GM11168 (cell line): ENCODE measurements around the gene GMDS.

Experiments
- in situ Hi-C: fragments of 300-500 bp; cut with MboI; formaldehyde crosslinking; loops from one replicate; pipeline ENCODE4 v1.12.0; 2022; ENCODE audit warnings: low sequenced_read_pairs; ENCODE audit not compliant: unreplicated experiment

Gene GMDS

DNA sequence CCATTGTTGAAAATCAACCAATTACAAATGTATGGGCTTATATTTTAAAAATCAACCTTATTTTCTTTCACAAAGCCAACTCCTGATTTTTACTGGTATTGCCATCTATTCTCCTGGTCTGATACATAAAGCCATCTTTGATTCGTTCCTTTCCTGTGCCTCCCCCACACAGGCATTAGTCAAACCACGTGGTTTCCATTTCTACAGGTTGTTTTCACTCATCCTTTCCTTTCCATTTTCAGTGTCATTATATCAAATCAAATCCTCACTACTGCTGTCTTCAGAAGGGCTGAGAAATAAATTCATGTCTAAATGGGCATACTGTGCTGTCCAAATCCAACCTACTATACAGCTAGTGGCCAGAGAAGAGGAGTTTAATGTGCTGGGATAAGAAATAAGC is 354.4 kb downstream of the GMDS start:
- in situ Hi-C loops: no loop called here

DNA sequence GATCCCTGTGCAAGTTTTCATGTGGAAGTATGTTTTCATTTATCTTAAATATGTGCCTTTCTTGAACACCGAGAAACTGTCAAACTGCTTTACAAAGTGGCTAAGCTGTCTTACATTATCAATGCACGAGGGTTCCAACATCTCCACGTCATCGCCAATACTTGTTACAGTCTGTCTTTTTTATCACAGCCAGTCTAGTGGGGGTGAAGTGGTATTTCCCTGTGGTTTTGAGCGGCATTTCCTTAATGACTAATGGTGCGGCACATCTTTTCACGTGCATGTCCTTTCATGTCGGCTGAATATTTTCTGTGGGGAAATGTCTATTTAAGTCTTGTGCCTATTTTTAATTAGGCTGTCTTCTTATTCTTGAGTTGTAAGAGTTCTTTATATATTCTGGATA is 355.3 kb downstream of the GMDS start:
- in situ Hi-C loops: no loop called here

DNA sequence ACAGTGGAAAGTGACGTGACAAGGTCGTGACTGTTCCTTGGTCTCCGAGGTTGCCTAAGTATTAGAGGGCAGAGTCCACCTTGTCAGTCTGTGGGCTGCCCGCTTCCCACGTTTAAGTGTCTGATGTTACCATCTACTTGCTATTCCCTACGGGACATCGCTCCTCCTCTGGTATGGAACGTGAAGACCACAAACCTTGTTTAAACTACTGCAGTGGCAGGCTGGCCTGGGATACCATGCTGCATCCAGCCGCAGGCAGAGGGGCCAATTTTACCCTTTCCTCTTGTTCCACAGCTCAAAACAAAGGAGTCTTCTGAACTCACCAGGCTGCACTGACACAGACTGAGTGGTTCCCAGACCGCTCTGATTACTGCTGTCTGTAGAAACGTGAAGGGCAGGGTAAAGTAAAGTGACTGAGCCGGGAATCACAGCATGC is 359.8 kb downstream of the GMDS start:
- in situ Hi-C loops: no loop called here

DNA sequence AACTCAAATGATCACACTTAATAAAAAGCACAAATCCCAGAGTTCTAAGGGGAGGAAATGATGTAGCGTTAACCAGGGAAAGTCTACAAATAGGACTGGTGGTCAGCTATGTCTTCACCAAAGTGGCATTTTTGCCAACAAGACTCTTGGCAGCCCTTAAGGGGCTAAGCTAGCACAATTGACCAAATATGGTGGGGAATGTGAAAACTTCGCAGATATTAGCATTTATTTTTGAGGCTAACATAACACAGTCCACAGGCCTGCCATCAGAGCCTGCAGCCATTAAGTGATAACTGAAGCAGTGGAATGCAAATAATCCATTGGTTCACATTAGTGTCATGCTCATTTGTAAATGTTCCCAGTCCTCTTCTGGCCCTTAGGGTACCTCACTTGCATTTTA is 361.1 kb downstream of the GMDS start:
- in situ Hi-C loops: no loop called here

DNA sequence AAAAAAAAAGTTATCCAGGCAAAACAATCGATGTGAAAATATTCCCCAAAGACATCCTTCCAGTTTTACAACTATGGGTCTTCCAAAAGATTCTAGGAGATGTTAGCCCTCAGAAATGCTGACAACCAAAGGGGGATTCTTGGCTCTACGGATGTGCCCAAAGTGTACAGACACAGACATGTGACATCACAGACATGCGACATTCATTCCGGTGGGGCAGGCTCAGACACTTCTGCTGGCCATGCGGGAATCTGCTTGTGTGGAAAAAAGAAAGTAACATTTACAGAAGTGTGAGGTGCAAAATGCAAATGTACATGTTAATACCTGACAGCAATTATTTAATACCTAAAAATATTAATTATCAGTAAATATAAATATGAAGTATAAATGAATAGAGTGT is 367.1 kb downstream of the GMDS start:
- in situ Hi-C loops: no loop called here

DNA sequence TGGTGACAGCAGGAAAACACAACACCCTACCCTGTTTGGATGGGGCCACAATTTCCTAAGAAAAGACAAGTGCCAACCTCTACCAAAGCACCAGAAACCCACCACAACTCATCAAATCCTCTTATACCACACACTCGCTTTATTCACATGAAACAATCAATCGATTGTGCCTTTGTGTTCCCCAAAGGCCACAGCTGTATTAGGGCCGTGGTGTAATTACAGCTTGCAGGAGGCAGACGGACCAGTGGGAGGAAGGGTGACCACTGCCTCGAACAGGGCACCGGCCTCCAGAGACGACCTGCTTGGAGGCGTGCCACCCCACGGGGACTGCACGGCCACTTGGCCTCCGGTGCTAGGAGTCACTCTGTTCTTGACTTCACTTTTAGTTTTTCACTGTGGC is 371.6 kb downstream of the GMDS start:
- in situ Hi-C loops: no loop called here

DNA sequence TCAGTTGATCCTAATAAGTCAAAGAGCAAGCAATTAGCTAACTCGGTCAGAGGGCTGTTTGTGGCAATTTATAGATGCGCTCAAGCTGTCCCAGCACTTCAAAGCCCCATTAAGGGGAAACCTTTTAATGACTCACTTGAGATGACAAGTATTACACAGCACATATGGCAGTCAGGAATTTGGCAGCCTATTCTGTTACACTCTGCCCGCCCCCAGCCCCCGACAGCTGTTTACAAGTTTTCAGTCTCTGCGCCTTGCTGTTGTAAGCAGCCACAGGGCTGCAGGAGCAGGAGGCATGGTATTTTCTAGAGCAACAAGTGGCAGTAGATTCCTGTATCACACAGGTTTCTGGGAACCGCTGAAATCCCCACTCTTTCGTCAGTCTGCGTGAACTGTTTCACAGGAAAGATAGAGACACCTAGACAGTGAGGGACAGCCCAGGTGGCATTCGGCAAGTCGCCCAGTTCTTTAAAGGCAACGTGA is 372.7 kb downstream of the GMDS start:
- in situ Hi-C loops: no loop called here

DNA sequence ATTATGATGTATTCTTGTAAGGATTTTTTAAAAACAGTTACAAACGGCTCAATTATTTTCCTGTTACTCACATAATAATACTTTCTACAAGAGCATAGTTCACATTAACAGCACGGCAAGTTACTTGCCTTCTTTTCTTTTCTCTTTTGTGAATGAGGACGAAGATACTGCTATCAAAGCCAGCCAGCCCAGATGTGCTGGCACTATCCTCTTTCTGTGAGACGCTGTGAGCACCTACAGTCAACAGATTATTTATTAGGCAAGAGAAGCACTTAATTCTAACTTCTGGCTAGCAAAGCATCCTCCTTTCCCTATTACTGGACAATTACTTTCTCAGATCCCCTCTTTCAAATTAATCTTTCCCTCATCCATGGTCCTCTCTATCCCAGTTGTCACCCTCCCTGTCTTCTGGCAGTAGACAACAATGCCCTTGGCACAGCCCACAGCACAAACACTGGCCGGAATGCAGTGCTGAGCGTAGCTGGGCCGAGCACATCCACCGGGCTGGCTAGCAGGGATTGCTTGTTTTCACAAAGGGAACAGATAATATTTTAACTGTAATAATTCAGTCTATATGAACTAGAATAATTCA is 373.6 kb downstream of the GMDS start:
- in situ Hi-C loops: no loop called here

DNA sequence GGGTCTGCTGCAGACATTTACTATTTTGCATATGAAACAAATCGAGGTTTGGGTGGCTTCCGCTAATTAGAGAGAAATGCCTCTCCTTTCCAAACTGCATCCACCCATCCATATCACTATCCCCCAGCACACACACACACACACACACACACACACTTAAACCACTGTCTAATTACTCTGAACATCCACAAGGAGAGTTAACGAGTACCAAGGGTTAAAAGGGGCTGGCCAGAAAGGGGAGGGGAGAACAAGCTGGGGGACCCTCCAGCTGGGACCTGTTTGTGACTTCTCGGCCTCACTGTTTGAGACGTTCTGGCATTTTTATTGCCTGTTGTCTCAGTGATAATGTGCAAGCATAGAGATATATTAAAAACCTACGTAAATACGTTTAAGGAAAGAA is 374.5 kb downstream of the GMDS start:
- in situ Hi-C loops: no loop called here

DNA sequence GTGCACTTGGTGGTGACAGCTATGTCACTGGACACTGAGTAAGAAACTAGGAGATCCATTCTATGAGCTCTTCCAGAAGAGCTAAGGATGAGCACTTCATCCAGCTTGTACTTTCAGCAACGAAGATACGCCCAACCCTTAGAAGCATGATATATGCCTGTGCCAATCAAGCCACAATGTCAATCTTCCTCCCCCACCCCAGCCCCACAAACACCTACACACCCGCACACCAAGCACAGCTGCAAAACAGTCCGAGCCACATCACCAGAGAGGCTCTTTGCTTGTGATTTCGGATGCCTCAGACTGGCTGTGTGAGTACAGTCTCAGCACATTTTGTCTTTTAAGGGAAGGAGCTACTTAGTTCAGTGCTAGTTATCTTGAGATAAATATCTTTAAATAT is 375.2 kb downstream of the GMDS start:
- in situ Hi-C loops: no loop called here

DNA sequence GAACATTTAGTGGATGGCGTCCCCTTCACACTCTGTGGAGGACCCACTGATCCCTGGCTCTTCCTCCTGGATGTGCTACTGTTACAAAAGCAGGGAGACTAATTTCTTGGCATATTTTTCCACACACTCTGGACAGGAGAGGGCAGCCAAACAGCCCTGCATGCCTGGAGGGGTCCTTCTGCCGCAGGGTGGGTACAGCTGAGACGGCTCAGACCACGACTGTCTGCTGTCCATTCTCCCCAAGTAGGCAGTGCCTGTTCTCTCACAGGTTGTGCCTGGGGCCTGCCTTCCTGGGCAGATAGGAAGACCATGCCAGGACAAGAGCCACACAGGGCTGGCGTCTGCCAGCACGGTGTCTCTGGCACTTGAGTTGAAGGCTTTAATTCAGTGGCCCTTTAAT is 375.6 kb downstream of the GMDS start:
- in situ Hi-C loops: no loop called here

DNA sequence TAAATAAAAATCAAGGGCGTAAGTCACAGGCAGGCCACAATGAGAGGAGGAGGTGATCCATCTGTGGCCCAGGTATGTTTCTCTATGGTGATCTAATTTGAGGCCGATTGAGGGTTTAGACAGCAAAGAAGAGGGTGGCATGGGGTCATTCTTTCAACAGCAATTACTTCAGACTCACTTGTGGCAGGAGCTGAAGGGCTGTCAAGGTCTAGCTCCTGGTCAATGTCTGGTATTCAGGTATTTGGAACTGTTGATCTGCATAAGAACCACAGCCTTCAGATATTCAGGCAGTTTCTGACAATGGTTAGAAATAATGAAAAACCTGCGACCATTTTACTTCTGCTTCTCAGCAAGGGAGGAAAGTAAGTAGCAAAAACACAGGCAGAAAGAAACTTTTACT is 376.1 kb downstream of the GMDS start:
- in situ Hi-C loops: no loop called here

DNA sequence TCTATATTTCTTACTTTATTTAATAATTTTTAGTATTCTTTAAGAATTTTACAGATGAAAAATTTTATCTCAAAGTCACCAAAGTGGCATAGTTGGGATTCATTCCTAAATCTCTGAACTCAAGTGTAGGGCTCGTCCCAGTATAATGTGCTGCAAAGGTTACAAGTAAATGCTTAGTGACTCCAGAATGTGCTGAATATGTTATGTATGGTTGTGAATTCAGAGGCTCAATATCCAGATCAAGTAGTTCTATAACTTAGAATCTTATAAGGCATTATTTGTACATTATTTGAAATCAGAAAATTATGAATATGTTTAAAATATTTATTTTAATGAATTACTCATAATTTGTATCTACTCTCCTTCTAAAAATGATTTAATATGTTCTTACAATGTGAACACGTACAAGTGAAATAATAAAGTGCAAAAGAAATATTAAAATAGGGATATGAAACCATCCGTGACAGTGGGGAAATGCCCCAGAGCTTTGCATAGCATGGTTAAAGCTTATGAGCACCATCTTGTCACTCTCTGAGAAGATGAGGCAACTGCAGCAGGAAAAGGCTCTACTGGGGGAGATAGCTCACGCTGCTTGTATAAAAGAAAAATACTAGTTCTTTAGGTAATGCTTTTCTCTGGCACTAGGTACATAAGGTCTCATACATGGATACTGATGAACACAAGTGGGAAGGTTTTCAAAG is 376.7 kb downstream of the GMDS start:
- in situ Hi-C loops: no loop called here

DNA sequence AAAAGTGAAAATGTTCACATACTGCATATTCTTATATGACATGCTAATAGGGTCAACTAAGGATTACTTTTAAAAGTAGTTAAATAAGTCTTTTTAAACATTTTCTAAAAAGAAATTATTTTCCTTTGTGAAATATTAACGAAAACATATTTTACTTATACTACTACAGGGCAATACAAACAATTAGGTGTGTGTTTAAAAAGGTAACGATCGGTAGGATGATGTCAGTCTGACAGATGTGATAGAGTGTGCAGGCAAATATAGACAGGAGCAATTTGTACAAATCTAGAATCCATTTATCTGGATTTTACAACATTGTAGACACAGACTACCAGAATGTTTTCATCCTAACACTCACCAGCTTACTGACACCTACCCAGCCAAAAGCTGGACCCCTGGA is 378.2 kb downstream of the GMDS start:
- in situ Hi-C loops: no loop called here

DNA sequence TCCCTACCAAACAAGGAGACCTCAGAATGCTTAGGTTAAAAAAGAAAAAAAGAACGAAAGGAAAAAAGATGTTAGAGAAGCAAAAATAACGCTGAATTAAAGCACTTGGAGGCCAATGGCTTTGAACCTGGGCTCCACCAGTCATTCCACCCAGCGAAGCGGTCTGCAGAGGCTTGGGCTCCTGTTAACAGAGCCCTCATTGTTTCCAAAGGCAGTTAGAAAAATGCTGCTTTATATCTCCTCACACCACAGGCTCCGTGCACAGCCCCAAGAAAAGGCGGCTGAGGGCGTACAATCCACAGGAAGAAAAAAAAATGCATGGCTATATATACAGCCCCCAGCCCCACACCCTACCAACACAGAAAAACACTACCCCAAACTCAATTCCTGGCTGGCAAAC is 379.8 kb downstream of the GMDS start:
- in situ Hi-C loops: no loop called here

DNA sequence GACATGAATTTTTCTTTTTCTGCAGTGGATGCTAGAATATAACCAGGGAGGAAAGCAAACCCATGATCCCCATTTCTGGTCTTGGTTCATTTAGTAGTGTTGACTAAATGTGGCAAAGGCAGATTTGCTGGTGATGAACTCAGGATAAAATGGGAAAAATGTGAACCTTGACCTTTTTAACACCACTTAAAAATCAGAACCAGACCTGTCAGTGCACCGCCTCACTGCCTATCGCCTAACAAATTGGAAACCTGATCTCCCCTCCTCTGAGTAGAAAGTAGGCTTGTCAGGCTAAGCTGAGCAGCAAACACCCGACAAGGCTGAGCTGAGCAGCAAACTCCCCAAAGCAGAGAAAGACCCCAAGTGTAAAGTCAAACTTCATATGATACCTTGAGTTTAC is 380.9 kb downstream of the GMDS start:
- in situ Hi-C loops: no loop called here

DNA sequence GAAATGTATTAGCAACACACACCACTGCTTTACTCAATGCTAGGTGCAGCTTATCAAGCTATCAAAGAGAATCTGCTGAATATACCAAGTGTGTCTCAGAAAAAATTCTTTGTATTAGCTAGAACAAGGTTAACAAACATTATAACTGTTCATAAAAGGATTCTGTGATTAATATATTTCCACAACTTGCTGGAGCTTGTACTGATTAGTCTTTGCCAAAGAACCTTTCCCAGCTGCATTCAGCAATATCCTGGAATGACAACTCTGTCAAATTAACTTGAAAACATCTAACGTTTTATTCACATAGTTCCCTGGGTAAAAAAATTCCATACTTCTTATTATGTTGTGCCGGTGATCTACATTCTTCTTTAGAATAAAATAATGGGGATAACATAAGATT is 383.0 kb downstream of the GMDS start:
- in situ Hi-C loops: no loop called here

DNA sequence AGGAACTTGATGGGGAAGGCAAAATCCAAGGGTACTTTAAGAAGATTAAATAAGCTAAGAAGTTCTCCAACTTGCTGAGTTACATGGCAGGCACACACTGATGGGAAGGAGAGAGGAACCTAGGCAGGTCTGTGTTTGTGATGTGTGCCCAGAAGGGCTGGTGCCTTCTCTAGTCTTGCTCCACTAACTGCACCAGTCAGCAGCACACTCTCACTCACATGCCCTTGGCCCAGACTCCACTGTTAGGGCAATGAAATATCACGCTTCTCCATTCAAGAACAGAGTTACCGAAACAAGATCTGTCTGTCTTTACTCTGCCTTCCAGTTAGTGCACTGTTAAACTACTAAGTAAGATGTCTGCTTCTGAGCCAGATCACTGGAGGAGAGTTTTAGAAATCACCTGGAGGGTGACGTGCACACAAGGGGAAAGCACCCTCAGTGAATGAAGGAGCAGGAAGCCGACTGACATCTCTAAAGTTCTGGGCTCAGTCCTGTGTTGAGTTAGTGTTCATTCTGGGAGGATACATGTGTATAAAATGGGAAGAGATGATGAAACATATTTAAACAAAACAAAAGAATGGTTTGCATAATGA is 384.6 kb downstream of the GMDS start:
- in situ Hi-C loops: no loop called here

DNA sequence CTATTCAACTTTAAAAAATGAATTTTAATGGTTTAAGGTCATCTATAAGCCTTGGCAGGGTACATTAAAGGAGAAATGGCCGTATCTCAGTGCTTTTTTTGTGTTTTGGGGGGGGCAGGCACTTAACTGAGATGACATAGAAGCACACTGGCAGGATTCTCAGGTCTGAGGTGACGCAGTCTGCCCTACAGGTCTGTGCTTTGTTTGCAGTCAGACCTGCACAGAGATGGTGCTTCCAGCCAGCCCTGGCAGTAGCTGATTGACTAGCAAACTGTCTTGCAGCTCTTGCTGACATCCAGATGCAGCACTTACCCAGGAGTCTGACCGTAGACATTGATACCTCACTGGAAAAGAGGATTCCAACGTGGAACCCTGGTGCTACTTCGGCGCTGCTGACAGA is 386.5 kb downstream of the GMDS start:
- in situ Hi-C loops: no loop called here

DNA sequence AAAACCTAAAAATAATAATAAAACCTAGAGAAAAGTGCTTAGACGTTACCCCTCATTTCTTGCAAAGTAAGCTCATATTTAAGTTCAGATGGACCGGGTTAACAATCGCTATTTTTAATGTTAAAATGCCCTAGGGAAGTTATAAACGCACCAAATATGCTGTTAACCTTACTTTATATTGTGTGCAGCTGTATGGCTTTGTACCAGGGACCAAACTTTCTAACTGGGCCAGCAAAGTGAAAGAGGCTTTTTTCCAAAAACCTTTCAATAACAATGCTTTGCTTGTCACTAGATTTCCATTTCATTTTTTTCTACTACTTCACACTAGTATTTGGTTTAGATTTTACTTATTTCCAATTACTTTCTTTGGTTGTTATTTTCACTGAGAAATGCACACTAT is 387.2 kb downstream of the GMDS start:
- in situ Hi-C loops: no loop called here

DNA sequence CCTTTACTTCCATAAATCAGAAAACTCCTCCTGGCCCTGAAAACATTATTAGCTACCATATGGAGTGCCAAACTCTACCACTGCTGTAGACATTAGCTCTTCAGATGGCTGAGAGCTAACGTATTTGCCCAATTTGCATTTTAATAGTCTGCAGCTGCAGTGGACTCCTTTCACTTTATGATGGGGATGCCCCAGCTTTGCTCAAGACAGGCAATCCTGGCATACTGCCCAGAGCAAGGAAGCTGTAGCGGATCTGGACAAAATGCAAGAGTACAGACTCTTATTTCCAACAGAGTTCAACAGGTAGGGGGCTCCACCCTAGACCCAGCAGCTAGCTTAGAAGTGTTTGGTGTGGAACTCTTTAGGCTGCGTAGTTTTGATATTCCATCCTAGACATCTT is 389.0 kb downstream of the GMDS start:
- in situ Hi-C loops: no loop called here

DNA sequence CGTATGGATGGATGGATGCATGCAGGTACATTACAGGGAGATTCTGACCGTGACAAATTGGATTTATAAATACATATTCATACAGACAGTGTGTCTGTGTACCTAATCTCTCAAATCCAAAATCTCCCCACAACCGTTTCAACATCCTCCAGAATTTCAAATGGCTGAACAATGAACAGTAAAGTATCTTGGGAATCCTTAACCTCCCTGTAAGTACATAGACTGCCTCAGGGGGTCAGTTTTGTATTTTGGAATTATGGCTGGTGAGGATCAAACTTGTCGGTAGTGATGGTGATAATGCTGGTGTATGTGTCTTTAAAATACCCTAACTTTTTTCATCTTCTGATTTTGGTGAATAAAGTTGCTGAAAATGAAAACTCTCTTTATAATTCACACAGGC is 389.5 kb downstream of the GMDS start:
- in situ Hi-C loops: no loop called here
